ENCODE results near the gene FEN1. TPM values are rescaled to one million over a fixed set of nuclear protein-coding genes. Genes with fewer than 3 reads are reported as not detected.

FEN1 gene, protein sequence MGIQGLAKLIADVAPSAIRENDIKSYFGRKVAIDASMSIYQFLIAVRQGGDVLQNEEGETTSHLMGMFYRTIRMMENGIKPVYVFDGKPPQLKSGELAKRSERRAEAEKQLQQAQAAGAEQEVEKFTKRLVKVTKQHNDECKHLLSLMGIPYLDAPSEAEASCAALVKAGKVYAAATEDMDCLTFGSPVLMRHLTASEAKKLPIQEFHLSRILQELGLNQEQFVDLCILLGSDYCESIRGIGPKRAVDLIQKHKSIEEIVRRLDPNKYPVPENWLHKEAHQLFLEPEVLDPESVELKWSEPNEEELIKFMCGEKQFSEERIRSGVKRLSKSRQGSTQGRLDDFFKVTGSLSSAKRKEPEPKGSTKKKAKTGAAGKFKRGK
- total RNA-seq (2014; rRNA removed; shearing (Covaris generic)), result 103 and 119 TPM in 2 replicates

DNA sequence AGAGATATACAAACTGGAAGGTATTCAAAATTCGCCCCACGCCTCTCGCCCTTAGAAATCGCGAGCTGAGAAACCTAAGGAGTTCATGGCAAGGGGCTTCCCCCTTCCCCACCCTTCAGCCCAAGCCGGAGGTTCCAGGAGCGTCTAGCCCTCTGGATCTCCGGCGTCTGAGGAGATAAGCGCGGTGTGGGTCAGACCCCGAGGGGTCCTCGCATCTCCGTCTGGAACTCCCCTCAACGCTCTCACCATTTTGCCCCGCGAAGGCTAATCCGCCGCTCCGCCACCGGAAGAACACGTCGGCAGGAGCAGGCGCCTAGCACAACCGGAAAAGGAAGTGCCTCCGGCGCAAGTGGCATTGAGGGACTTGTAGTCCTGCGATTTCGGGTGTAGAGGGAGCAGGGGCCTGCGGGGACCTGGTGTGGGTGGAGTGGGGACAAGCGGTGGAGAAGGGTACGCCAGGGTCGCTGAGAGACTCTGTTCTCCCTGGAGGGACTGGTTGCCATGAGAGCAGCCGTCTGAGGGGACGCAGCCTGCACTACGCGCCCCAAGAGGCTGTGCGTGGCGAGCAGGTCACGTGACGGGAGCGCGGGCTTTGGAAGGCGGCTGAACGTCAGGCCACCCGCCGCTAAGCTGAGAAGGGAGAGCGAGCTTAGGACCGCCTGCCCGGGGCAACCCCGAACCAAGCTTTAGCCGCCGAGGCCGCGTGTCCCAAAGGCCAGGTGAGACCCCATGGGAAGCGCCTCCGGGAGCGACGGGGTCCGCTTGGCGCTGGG is at the start of gene FEN1, which contains the start of gene TMEM258:
FEN1 (plus strand) TSS at position 602 of the 773 bp plus-strand sequence. CDS start 2,451 bp downstream, outside the sequence.
TMEM258 (minus strand) TSS at position 290 of the 773 bp plus-strand sequence; CDS start at position 249, 41 bp downstream.
- Histone ChIP-seq H3K27me3 (ENCODE audit: control insufficient read depth, insufficient read depth, low read length) (no peaks in the 10 kb centered on the region), H3K36me3 (replicated peaks; ENCODE audit: control insufficient read depth, insufficient read depth, low read length) (peaks cover 33% of the 10 kb centered on the region), H3K4me3 (ENCODE audit: insufficient read depth, low read depth, low read length) (peak within 1 kb of the TSS; percentile 87)
- peak; percentile 97 for DNase-seq

DNA sequence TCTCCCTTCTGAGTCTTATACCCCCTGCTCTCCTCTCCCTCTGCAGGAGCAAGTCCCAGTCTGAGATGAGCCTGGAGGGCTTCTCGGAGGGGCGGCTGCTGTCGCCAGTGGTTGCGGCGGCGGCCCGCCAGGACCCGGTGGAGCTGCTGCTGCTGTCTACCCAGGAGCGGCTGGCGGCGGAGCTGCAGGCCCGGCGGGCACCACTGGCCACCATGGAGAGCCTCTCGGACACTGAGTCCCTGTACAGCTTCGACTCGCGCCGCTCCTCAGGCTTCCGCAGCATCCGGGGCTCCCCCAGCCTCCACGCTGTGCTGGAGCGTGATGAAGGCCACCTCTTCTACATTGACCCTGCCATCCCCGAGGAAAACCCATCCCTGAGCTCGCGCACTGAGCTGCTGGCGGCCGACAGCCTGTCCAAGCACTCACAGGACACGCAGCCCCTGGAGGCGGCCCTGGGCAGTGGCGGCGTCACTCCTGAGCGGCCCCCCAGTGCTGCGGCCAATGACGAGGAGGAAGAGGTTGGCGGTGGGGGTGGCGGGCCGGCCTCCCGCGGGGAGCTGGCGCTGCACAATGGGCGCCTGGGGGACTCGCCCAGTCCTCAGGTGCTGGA is 49.1 kb upstream of the FEN1 start:
- DNase-seq, result no peak
- H3K4me3 ChIP-seq (ENCODE audit: insufficient read depth, low read depth, low read length), result no peak overlapping the region
- peaks cover 3% of the 10 kb centered on the region for H3K36me3 ChIP-seq (replicated peaks; ENCODE audit: control insufficient read depth, insufficient read depth, low read length)
- no peaks in the 10 kb centered on the region for H3K27me3 ChIP-seq (ENCODE audit: control insufficient read depth, insufficient read depth, low read length)

DNA sequence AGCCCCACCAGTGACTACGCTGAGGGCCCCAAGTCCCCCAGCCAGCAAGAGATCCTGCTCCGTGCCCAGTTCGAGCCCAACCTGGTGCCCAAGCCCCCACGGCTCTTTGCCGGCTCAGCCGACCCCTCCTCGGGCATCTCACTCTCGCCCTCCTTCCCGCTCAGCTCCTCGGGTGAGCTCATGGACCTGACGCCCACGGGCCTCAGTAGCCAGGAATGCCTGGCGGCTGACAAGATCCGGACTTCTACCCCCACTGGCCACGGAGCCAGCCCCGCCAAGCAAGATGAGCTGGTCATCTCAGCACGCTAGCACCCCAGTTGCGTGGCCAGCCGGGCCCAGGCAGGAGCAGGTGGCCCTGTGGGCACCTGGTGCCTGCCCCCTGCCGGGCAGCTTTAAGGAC is 48.5 kb upstream of the FEN1 start:
- Histone ChIP-seq H3K36me3 (replicated peaks; ENCODE audit: control insufficient read depth, insufficient read depth, low read length) (peaks cover 3% of the 10 kb centered on the region), H3K4me3 (ENCODE audit: insufficient read depth, low read depth, low read length) (no peak overlapping the region), H3K27me3 (ENCODE audit: control insufficient read depth, insufficient read depth, low read length) (no peaks in the 10 kb centered on the region)
- no peak for DNase-seq

DNA sequence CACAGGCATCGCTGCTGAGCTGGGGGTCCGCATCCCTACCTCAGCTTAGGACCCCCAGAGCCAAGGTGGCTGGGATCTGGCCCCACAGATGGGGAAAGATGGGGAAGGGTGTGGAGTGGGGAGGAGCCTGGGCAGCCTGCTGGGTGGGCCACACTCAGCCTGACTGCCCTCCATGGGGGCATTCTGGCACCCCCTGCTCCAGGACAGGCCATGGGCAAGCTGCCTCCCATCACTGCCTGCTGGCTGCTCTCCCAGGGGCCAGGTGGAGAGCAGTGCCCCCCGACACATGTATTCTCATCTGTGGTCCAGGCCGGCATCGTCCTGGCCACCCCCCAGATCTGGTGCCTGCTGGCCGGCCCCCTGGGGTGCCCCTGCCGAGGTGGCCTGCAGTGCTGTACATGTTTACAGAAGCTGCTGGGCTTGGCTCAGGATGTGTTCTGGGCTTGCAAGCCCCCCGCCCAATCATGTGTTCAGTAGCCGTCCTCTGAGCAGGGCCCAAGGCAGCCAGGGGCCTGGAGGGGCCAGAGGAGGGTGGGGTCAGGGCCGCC is 48.0 kb upstream of the FEN1 start:
- no peak overlapping the region for H3K4me3 ChIP-seq (ENCODE audit: insufficient read depth, low read depth, low read length)
- H3K27me3 ChIP-seq (ENCODE audit: control insufficient read depth, insufficient read depth, low read length), result no peaks in the 10 kb centered on the region
- peaks cover 3% of the 10 kb centered on the region for H3K36me3 ChIP-seq (replicated peaks; ENCODE audit: control insufficient read depth, insufficient read depth, low read length)
- no peak for DNase-seq

DNA sequence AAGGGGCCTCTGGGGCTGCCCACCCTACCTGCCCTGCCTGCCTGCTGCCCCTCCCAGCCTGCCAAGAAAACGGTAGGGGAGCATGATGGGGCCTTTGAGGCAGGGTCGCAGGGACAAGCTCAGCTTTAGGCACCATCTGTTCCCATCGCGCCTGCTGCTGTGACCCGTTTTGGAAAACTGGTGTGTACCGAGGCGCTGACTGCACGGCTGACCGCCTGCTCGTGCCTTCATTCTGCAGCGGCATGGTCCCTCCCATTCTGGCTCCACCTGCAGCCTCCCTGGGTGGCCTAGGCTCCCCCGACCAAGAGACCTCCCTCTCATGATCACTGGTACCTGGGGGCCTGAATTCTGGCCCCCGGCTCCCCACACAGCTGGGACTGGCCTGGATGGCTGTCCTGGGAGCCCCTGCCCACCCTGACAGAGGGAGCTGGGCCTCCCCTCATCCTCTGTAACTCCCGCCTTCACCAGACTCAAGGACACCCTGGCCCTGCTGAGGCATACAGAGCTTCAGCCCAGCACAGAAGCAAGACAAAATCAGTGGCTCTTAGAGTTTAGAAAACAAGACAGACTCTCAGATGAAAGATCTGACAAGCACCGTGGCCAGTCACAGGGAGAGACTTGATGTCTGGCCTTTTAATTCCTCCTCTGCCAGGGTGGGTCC is 46.8 kb upstream of the FEN1 start:
- H3K36me3 ChIP-seq (replicated peaks; ENCODE audit: control insufficient read depth, insufficient read depth, low read length), result peaks cover 3% of the 10 kb centered on the region
- no peak overlapping the region for H3K4me3 ChIP-seq (ENCODE audit: insufficient read depth, low read depth, low read length)
- no peaks in the 10 kb centered on the region for H3K27me3 ChIP-seq (ENCODE audit: control insufficient read depth, insufficient read depth, low read length)
- DNase-seq, result no peak

DNA sequence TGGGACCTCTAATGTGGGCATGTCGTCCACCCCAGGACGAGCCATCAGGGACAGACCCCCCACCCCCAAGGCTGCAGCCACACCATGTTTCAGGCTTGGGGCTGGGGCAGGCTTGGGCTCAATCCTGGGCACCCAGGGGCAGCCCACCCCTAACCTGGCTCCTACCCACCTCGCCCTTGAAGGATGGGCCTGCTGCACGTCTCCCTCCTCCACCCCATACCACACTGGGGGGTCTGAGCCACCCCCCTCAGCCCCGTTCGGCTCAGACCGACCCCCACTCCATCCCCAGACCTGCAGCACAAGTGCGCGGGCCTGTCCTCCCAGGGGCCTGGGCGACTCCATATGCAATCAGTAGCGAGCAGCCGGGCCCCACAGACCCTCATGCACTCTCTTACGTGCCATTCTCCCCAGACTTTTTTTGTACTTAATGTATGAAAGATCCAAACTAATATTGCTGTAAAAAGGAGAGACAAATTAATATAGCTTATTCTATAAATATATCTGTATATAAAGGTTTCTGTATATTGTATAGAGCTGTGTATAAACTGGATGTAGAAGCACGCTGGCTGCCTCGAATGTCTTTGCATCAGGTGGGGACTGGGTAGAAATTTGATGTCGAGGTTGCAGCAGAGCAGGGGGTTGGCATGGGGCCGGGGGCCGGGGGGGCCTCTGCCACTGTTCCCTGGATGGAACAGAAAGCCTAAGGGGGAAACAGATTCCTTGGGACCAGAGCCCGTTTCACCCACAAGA is 46.1 kb upstream of the FEN1 start:
- H3K36me3 ChIP-seq (replicated peaks; ENCODE audit: control insufficient read depth, insufficient read depth, low read length), result peaks cover 1% of the 10 kb centered on the region; the same call in 1 of the 2 replicates
- DNase-seq, result no peak
- H3K27me3 ChIP-seq (ENCODE audit: control insufficient read depth, insufficient read depth, low read length), result no peaks in the 10 kb centered on the region
- H3K4me3 ChIP-seq (ENCODE audit: insufficient read depth, low read depth, low read length), result no peak overlapping the region

DNA sequence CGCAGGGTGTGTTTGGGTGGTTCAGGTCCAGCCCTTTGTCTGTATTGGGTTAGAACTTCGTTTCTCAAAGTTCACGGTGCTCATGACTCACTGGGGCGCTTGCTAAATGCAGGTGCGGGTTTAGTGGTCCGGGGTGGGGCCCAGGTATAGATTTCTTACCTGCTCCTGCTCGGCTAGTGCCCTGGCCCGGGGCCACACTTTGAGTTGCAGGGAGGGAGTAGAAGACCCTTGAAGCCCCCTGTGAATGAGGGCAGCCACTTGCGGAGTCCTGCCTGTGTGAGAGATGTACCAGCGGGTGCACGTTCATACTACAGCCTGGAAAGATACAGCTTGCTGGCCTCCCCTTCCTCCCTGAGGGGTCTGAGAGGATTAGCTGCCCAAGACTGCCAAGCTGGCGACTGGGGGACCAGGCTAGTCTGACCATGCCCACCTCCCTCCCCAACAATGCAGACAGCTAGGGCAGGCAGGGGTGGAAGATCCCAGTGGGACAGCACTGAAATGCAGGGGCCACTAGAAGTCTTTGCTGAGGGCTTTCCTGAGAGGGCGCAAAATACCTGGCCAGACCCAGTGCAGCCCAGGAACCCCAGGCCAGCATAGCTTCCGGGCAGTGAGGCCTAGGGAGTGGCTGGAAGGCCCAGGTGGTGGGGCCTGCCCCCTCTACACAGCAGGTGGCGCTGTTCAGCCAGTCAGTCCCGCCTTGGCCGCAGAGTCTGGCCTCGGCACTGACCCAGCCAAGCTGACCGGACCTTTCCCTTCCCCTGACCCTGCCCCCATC is 45.3 kb upstream of the FEN1 start:
- Histone ChIP-seq H3K27me3 (ENCODE audit: control insufficient read depth, insufficient read depth, low read length) (peaks cover 5% of the 10 kb centered on the region), H3K4me3 (ENCODE audit: insufficient read depth, low read depth, low read length) (no peak overlapping the region), H3K36me3 (replicated peaks; ENCODE audit: control insufficient read depth, insufficient read depth, low read length) (no peaks in the 10 kb centered on the region)
- DNase-seq, result peak; percentile 97

DNA sequence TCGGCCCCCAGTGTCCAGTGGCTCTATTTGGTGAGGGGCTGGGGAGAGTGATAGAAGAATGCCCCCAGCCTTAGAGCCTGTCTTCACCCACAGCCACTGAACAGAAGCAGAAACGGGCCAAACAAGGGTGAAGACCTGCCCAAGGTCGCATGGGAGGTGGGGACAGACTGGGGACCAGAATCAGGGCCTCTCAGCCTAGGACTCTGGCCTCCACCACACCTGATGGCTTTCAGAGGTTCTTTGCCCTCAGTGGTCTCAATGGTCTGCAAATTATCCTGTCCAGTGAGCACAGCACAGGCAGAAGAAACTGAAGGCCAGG is 44.8 kb upstream of the FEN1 start:
- no peak for DNase-seq

DNA sequence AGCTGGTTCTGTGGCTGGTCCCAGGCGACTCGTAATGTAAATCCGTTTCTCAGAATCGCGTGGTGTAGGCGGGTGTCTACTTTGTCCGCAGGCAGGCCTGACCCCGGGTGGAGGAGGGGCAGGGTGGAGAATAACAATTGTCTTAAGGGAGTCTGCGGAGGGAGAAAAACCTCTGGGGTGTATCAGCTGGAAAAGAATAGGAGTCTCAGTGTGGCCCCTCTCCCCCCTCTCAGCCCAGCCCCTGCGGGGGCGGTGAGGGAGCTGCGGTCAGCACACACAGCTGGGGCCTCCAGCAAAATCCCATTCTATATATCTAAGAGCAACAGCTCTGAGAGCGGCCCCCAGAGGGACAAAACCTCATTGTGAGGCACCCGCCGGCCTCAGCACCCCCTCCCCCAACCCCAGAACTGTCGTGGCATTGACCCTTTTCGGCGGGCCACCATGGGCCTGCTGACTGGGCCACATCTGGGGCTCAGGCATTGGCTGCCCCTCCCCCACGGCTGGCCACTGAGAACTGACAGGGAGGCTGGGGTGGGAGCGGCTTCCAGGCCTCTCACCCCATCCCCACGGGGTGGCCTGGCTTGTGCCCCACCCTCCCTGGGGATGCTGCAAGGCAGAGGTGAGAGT is 43.0 kb upstream of the FEN1 start:
- peak; percentile 80 for DNase-seq
- H3K27me3 ChIP-seq (ENCODE audit: control insufficient read depth, insufficient read depth, low read length), result peaks cover 20% of the 10 kb centered on the region
- H3K4me3 ChIP-seq (ENCODE audit: insufficient read depth, low read depth, low read length), result no peak overlapping the region
- H3K36me3 ChIP-seq (replicated peaks; ENCODE audit: control insufficient read depth, insufficient read depth, low read length), result no peaks in the 10 kb centered on the region

More for the DNA sequence above, 44.8 kb upstream of the FEN1 start:
- Histone ChIP-seq H3K36me3 (replicated peaks; ENCODE audit: control insufficient read depth, insufficient read depth, low read length) (no peaks in the 10 kb centered on the region), H3K27me3 (ENCODE audit: control insufficient read depth, insufficient read depth, low read length) (peaks cover 9% of the 10 kb centered on the region), H3K4me3 (ENCODE audit: insufficient read depth, low read depth, low read length) (no peak overlapping the region)

DNA sequence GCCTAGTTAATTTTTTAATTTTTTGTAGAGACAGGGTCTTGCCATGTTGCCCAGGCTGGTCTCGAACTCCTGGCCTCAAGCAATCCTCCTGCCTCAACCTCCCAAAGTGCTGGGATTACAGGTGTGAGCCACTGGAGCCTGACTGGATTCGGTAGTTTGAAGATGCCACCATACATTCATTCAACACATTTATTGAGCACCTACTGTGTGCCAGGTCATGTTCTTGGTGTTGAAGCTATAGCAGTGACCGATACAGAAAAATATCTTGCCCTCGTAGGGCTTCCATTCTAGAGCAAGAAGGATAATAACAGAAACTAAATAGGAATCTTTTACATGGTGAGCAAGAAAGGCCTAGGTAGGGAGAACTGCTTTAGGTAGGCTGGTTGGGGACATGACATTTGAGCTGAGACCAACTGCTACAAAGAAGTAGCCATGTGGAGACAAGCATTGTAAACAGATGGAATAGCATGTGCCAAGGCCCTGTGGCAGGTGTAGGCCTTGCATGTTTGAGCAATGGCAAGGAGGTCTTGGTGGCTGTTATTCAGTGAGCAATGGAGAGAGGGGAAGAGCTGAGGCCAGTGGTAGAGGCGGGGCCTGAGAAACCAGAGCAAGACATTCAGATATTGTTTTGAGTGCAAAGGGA is 42.0 kb upstream of the FEN1 start:
- no peak for DNase-seq
- H3K36me3 ChIP-seq (replicated peaks; ENCODE audit: control insufficient read depth, insufficient read depth, low read length), result no peaks in the 10 kb centered on the region
- H3K27me3 ChIP-seq (ENCODE audit: control insufficient read depth, insufficient read depth, low read length), result peaks cover 20% of the 10 kb centered on the region
- H3K4me3 ChIP-seq (ENCODE audit: insufficient read depth, low read depth, low read length), result no peak overlapping the region

DNA sequence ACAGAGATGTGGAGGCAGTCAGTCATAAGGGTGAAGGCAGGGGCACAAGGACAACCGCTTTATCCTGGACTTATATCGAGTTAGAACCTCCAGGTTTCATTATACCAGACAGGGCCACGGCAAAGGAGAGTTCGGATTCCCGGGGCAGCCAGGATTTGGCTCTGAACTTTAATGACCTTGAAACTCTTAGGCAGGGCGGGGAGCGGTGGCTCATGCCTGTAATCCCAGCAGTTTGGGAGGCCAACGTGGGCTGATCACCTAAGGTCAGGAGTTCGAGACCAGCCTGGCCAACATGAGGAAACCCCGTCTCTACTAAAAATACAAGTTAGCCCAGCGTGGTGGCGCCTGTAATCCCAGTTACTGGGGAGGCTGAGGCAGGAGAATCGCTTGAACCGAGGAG is 41.3 kb upstream of the FEN1 start:
- no peak overlapping the region for H3K4me3 ChIP-seq (ENCODE audit: insufficient read depth, low read depth, low read length)

DNA sequence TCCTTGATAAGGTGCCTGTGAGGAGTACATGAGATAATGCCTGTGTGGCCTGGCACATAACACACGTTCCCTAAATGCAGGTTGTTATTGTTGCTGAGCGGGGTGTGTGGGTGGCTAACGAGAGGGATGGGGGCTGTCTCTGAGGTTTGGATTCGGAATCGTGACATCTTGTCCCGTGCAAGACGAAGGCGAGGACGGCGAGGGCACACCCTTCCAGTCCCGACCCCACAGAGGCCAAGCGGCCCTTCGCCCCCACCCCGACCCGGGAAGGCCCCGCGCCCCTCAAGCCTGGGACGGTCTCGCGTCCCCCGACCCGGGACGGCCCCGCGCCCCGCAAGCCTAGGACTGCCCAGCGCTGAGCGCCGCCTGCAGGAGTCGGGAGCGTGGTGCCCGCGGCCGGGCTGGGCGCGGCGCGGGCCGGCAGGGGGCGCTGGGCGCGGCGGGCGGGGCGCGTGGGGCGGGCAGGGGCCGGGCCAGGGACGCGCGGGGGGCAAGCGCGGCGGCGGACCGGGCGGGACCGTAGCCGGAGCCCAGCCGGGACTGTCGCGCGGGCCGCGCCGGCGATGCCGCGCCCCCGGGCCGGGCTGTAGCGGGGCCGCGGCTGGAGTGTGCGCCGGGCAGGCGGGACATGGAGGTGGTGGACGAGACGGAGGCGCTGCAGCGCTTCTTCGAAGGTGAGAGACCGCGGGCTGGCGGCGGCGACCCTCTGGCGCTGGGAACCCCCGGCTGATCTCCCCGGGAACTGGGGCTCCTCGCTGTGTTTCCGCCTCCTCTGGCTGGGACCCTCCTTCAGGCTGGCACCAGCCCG is 40.4 kb upstream of the FEN1 start, which contains the start of gene MYRF:
MYRF (plus strand) TSS at position 520 of the 808 bp plus-strand sequence; CDS start at position 629, 109 bp downstream.
- Histone ChIP-seq H3K36me3 (replicated peaks; ENCODE audit: control insufficient read depth, insufficient read depth, low read length) (no peaks in the 10 kb centered on the region), H3K27me3 (ENCODE audit: control insufficient read depth, insufficient read depth, low read length) (peaks cover 20% of the 10 kb centered on the region)
- DNase-seq, result peak; percentile 96

More for the DNA sequence above, 41.3 kb upstream of the FEN1 start:
- H3K27me3 ChIP-seq (ENCODE audit: control insufficient read depth, insufficient read depth, low read length), result peaks cover 20% of the 10 kb centered on the region
- DNase-seq, result no peak
- H3K36me3 ChIP-seq (replicated peaks; ENCODE audit: control insufficient read depth, insufficient read depth, low read length), result no peaks in the 10 kb centered on the region

More for the DNA sequence above, 40.4 kb upstream of the FEN1 start, which contains the start of gene MYRF:
- H3K4me3 ChIP-seq (ENCODE audit: insufficient read depth, low read depth, low read length), result peak within 1 kb of the TSS; percentile 67
